ENCODE data around the gene ZBTB24. TPM values are rescaled to one million over a fixed set of nuclear protein-coding genes. Genes with fewer than 3 reads are reported as not detected.

ZBTB24 gene
- total and polyA plus RNA-seq, 4 donors: 2.9 to 13.9 (median 6.0) TPM

DNA sequence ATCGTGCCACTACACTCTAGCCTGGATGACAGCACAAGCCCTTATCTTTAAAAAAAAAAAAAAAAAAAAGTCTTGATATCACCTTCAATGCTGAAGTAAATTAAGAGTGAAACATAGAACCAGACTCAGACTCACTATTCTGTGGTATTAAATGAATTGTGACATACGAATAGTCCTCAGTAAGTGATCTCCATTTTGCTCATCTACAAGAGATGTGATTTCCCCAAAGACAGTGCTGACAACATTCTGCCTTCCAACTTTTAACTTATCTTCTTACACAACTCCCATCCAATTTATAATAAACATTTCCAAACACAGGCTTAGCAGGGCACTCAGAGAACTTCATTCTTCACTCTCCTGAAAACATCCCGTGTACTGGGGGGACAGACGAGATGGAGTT, 8.0 kb downstream of the ZBTB24 start:
- Histone ChIP-seq H3K27me3 (ENCODE audit: control insufficient read depth in 3 of 3, insufficient read depth in 3 of 3, low read length in 2 of 3) (no peaks in the 10 kb centered on the region), H3K9ac (ENCODE audit: insufficient read depth in 1 of 2, low read length in 2 of 2) (no peak overlapping the region), H3K4me1 (ENCODE audit: control insufficient read depth in 5 of 5, insufficient read depth in 5 of 5, low read length in 5 of 5) (peaks cover 0 to 13% (median 6%) of the 10 kb centered on the region in 5 donors), H3K9me3 (ENCODE audit: control insufficient read depth in 4 of 4, insufficient read depth in 3 of 4, low read length in 3 of 4) (no peaks in the 10 kb centered on the region), H3K27ac (ENCODE audit: low read depth in 1 of 2, low read length in 1 of 2) (no peak overlapping the region), H3K4me3 (no peak overlapping the region), H3K36me3 (ENCODE audit: control insufficient read depth in 4 of 4, insufficient read depth in 4 of 4, low read length in 4 of 4) (peaks cover 29 to 41% (median 38%) of the 10 kb centered on the region in 4 donors)
- WGBS, 2 donors: 86 to 89% methylated on average over 4 of the region's 4 CpGs
- ATAC-seq (ENCODE audit: insufficient read depth, low FRiP score) (no peak), DNase-seq (no peak)
- TF ChIP-seq, protein P1, sequence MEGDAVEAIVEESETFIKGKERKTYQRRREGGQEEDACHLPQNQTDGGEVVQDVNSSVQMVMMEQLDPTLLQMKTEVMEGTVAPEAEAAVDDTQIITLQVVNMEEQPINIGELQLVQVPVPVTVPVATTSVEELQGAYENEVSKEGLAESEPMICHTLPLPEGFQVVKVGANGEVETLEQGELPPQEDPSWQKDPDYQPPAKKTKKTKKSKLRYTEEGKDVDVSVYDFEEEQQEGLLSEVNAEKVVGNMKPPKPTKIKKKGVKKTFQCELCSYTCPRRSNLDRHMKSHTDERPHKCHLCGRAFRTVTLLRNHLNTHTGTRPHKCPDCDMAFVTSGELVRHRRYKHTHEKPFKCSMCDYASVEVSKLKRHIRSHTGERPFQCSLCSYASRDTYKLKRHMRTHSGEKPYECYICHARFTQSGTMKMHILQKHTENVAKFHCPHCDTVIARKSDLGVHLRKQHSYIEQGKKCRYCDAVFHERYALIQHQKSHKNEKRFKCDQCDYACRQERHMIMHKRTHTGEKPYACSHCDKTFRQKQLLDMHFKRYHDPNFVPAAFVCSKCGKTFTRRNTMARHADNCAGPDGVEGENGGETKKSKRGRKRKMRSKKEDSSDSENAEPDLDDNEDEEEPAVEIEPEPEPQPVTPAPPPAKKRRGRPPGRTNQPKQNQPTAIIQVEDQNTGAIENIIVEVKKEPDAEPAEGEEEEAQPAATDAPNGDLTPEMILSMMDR (IDR thresholded peaks at IDR 0.05; ENCODE audit: control extremely low read depth, extremely low read depth): no peak

DNA sequence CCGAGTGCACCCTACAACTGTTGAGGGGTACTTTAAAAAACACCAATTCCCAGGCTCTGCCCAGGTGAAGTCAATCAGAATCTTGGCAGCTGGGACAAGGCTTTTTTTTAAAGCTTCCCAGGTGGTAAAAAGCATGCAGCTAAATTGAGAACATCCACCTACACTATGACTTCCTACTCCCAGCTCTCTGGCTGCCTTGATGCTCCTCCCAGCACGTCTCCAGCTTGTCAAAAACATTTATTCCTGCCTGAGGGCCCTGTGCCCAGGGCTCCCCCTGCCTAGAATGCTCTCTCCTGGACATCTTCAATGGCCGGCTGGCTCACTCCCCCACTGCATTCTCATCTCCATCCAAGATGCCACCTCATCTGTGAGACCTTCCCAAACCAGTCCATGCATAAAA, 9.9 kb downstream of the ZBTB24 start:
- DNase-seq: no peak
- 92 to 95% methylated on average over 3 of the region's 3 CpGs for WGBS, 2 donors
- Histone ChIP-seq H3K36me3 (ENCODE audit: control insufficient read depth in 4 of 4, insufficient read depth in 4 of 4, low read length in 4 of 4) (peaks cover 33 to 49% (median 43%) of the 10 kb centered on the region in 4 donors), H3K4me3 (no peak overlapping the region), H3K27ac (ENCODE audit: low read depth in 1 of 2, low read length in 1 of 2) (no peak overlapping the region), H3K4me1 (ENCODE audit: control insufficient read depth in 5 of 5, insufficient read depth in 5 of 5, low read length in 5 of 5) (peaks cover 0 to 7% (median 6%) of the 10 kb centered on the region in 5 donors), H3K27me3 (ENCODE audit: control insufficient read depth in 3 of 3, insufficient read depth in 3 of 3, low read length in 2 of 3) (no peaks in the 10 kb centered on the region), H3K9ac (ENCODE audit: insufficient read depth in 1 of 2, low read length in 2 of 2) (no peak overlapping the region), H3K9me3 (ENCODE audit: control insufficient read depth in 4 of 4, insufficient read depth in 3 of 4, low read length in 3 of 4) (no peaks in the 10 kb centered on the region)
- no peak for ATAC-seq (ENCODE audit: insufficient read depth, low FRiP score)
- TF ChIP-seq, protein P1 (IDR thresholded peaks at IDR 0.05; ENCODE audit: control extremely low read depth, extremely low read depth): no peak

- no peak for DNase-seq
- 92 to 95% methylated on average over 9 of the region's 9 CpGs for WGBS, 2 donors
- no peak overlapping the region for H3K9ac ChIP-seq (ENCODE audit: insufficient read depth in 1 of 2, low read length in 2 of 2)
- no peaks in the 10 kb centered on the region for H3K27me3 ChIP-seq (ENCODE audit: control insufficient read depth in 3 of 3, insufficient read depth in 3 of 3, low read length in 2 of 3)
- H3K9me3 ChIP-seq (ENCODE audit: control insufficient read depth in 4 of 4, insufficient read depth in 3 of 4, low read length in 3 of 4): no peaks in the 10 kb centered on the region
- peaks cover 35 to 47% (median 42%) of the 10 kb centered on the region in 4 donors for H3K36me3 ChIP-seq (ENCODE audit: control insufficient read depth in 4 of 4, insufficient read depth in 4 of 4, low read length in 4 of 4)
- H3K4me3 ChIP-seq: no peak overlapping the region
- ATAC-seq (ENCODE audit: insufficient read depth, low FRiP score): no peak
- no peak overlapping the region for H3K27ac ChIP-seq (ENCODE audit: low read depth in 1 of 2, low read length in 1 of 2)
- TF ChIP-seq, protein P1 (IDR thresholded peaks at IDR 0.05; ENCODE audit: control extremely low read depth, extremely low read depth): no peak
- H3K4me1 ChIP-seq (ENCODE audit: control insufficient read depth in 5 of 5, insufficient read depth in 5 of 5, low read length in 5 of 5): peaks cover 0 to 5% (median 2%) of the 10 kb centered on the region in 5 donors
Measured at GRCh38 chr6:109472132-109472995, 10.7 kb downstream of the ZBTB24 start.

Data from lung (tissue), 12 donors.